ENCODE measurements around the gene CUX1.

- TF ChIP-seq ZNF449 (tag by site-specific recombination; IDR thresholded peaks at IDR 0.05) (no peak), BCL11A (tag by site-specific recombination; IDR thresholded peaks at IDR 0.05; ENCODE audit: low read depth) (no peak), CTCF (tag by site-specific recombination; IDR thresholded peaks at IDR 0.05) (no peak), ZNF239 (tag by site-specific recombination; IDR thresholded peaks at IDR 0.05) (no peak), ZNF311 (tag by site-specific recombination; IDR thresholded peaks at IDR 0.05; ENCODE audit: borderline replicate concordance) (no peak), ZNF404 (tag by site-specific recombination; IDR thresholded peaks at IDR 0.05) (no peak), SP7 (tag by site-specific recombination; IDR thresholded peaks at IDR 0.05) (no peak), YY1 (tag by site-specific recombination; IDR thresholded peaks at IDR 0.05) (no peak)
Observed at GRCh38 chr7:101768280-101768679, 49.1 kb upstream of the CUX1 start.
